Stimulated activated CD4-positive, alpha-beta T cell treated with anti-CD3 and anti-CD28 coated beads, Interleukin-15, amount 100 ng/mL, for 24 hours (primary cell): ENCODE measurements around the gene MAP1LC3C.

Experiments
- DNase-seq: peaks from one replicate; pipeline ENCODE4 v3.0.0-alpha.2; 2020

MAP1LC3C gene

DNA sequence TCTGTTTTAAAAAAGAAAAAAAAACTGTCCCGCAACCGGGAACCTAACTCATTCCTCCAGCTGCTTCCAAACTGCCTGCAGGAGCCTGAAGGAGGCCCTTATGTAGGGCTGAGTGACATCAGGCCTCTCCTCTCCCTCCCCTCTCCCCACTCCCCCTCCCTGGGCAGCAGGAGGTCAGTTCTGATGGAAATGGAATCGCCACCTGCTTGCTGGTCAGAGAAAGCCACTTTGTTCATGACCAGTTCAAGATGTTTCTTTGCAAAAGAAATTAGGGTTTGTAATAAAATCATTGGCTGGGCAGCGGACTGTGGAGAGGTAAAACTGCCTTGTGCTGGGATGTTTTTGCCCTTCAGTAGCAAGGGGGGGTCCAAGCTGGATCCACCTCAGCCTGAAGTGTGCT lies at the start of gene MAP1LC3C:
MAP1LC3C (minus strand) TSS at position 73 of the 400 bp plus-strand sequence. CDS start 90 bp downstream, outside the sequence.
- no peak for DNase-seq

- no peak for DNase-seq
Observed at GRCh38 chr1:242043165-242043564, 44.3 kb upstream of the MAP1LC3C start.

- no peak for DNase-seq
Observed at GRCh38 chr1:242034392-242034791, 35.5 kb upstream of the MAP1LC3C start.

DNA sequence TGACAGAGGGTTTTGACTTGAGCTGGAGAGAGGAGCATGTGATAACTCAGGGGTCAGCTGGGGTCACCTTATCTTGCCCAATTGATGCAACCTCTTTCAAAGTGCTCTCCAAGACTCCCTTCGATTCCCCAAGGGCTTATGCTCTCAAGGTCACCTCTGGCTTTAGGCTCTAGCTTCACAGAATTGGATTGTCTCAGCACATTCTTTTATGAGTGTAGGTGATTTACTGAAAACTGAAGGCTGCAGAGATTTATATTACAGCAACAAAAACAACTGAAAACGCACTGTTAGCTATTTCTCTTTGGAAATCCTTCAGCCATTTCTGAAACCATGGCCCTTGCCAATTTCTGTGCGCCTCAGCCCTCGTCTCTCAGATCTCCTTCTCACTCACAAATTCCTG lies 34.5 kb upstream of the MAP1LC3C start:
- DNase-seq, result no peak

DNA sequence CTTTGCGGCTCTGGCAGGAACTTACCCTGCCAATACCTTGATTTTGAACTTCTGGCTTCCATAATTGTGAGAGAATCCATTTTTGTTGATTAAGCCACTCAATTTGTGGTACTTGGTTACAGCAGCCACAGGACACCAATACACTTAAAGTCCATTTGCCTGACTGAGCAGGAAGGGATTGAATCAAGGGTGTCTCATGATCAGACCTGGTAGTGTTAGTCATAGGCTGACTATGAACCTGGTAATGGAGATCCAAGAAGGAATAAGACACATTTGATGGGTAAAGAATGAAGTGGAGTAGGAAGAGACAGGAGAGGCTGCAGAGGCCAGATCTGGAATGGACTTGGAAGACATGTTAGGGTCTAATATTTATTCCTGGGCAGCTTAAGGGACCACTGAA lies 31.2 kb upstream of the MAP1LC3C start:
- DNase-seq, result no peak

- DNase-seq, result no peak
Observed at GRCh38 chr1:242025681-242026080, 26.8 kb upstream of the MAP1LC3C start.

DNA sequence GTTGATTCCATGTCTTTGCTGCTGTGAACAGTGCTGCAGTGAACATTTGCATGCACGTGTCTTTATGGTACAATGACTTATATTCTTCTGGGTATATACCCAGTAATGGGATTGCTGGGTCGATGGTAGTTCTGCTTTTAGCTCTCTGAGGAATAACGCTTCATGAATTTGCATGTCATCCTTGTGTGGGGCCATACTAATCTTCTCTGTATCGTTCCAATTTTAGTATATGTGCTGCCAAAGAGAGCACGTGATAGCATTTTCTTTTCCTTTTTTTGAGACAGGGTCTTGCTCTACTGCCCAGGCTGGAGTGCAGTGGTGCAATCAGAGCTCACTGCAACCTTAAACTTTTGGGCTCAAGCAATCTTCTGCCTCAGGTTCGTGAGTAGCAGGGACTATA lies 24.9 kb upstream of the MAP1LC3C start:
- no peak for DNase-seq

DNA sequence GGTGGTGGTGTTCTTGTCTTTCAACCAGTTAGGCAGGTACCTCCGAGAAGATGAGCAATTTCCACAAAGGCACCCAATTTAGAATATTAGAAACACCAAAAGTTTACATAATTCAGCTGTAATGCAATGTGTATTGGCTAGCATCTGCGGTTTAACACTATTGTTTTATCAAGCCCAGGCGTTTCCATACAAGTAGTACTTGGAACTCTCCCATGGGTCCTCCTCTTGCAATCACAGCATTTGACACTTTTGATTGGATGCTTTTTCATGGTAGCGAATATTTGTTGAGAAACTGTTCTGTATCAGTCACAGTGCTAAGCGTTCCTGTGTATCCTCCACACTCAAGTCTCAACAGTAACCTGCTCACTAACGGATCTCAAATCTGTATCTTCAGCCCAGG lies 20.1 kb upstream of the MAP1LC3C start:
- DNase-seq, result no peak

DNA sequence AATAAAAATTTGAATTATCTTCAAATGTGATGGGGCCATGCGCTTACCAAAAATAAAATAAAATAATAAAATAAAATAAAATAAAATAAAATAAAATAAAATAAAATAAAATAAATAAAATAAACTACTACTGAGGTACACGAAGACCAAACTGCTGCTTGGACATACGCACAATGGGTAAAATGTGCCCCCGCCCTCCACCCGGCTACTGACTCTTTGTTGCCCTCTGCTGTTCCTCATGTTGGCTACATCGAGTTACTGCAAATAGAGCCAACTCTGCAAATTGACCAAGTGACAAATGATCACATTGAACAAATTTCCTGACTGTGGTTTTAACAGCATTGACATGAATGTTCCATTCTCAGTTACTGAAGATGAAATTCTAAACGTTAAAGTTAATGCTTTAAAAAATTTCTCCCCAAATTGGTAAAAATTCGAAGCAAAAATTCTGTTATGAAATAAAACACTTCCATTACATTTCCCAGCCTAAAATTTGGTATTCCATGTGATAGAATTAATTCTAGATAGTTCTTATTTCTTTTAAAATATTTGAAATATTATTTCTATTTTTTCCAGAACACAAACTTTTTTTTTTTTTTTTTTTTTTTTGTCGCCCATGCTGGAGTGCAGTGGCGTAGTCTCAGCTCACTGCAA lies 18.8 kb upstream of the MAP1LC3C start:
- peak; percentile 48 for DNase-seq

GRCh38 chr1:242016479-242016878 lies 17.6 kb upstream of the MAP1LC3C start:
- no peak for DNase-seq

- no peak for DNase-seq
Observed at GRCh38 chr1:242011894-242012660, 13.2 kb upstream of the MAP1LC3C start.

DNA sequence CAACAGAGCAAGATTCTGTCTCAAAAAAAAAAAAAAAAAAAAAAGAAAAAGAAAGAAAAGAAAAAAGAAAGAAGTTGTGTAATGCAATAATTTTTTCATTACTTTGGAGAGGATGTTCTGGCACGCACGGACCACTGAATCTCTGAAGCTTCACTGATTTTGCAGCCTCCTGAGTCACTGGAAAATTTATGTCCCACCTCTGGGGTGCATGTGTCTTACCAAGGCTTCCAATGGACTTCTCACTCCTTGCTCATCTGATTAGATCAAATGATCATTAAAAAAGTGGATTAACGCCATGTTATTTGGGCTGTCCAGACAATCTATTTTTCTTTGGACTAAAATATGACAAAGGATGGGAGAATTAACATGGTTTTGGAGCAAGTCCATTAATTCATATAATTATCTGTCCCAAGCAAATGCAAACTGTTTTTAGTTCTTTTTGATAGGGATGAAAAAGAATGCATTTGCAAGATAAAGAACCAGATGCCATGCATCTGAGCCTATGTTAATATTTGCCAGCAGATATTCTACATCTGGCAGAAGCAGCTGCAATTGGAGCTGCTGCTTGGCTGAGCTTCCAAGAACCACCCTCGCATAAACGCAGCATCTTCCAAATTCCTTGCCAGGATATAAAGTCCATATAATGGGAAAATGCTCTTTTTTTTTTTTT lies 10.1 kb upstream of the MAP1LC3C start:
- DNase-seq, result no peak

DNA sequence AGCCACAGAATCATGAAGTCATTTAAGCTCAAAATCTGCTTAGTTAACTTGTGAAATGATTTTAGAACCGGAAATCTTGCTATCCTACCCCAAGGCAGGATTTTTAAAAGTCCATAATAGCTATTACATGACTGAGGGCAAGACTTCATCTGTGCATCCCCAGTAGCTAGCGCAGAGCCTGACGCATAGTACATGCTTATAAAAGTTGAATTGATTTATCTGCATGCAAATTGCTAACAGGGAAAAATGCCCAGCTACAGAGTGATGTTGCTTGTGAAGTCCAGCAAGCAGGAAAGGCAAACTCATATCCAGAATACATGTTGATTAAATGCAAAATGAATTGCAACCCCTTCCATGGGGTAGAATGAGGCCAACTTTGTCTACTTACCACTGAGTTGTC lies 8.1 kb upstream of the MAP1LC3C start:
- DNase-seq, result no peak

- no peak for DNase-seq
Observed at GRCh38 chr1:242005866-242006535, 7.1 kb upstream of the MAP1LC3C start.

DNA sequence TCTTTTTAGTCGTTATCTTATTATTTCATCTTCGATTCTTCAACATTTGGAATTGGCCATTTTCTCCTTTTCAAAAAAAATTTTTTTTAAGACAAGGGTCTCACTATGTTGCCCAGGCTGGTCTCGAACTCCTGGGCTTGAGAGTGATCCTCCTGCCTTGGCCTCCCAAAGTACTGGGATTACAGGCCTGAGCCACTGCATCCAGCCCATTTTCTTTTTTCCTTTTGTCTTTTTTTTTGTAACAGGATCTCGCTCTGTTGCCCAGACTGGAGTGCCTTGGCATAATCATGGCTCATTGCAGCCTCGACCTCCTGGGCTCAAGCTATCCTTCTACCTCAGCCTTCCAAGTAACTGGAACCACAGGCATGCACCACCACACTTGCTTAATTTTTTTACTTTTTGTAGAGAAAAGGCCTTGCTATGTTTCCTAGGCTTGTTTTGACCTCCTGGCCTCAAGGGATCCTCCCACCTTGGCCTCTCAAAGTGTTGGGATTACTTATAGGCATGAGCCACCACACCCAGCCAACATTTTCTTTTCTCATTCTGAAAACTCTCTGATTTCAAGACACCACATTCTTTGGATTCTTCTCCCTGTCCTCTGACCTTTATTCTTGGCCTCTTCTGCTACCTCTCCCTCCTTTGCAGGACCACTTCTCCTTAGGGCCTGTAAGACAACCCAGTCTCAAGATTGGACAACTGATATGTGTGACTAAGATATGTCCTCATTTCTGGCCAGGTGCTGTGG lies 6.0 kb upstream of the MAP1LC3C start:
- no peak for DNase-seq

- DNase-seq, result no peak
Observed at GRCh38 chr1:242002510-242002909, 3.6 kb upstream of the MAP1LC3C start.

DNA sequence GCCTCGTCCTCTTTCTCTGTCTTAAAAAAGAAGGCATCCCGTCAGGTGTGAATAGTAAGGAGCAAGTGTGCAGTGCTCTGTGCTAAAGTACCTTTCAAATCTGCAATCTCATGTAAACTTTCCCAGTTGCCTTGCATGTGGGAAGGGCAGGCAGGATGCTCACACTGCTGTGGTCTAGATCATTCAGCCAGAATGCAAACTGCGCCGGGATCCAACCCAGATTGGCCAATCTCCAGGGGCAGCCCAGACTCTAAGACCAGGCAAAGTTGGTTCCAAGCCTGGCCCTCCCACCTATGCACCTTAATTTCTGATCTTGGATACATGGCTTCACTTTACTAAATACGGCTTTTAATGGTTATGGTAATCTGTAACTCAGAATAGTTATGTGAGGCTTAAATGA lies 3.2 kb upstream of the MAP1LC3C start:
- no peak for DNase-seq

GRCh38 chr1:242000434-242000833 lies 1.5 kb upstream of the MAP1LC3C start:
- no peak for DNase-seq

GRCh38 chr1:241998412-241998921 lies 431 bp downstream of the MAP1LC3C start:
- DNase-seq, result peak; percentile 69

DNA sequence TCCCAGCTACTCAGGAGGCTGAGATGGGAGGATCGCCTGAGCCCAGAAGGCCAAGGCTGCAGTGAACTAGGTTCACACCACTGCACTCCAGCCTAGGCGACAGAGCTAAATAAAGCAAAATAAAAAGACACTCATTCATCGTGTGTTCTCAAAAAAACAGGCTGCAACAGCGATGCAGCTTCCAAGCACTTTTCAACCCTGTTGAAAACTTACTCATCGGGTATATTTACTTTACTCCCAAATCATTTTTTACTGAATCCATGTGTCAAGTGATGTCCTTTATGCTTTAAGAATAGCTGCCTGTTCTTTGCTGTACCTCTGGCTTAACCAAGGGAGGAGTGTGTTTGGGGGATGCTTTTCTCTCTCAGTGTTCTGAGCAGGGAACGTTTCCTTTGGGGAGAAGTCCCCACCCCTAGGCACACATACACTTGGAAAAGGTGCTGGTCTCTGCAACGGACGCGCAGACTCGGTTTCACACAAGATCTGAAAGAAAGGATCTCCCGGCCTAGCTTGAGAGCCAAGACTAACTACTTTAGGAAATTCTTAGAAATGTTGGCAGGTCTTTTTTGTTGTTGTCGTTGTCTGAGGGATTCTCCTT lies 1.4 kb downstream of the MAP1LC3C start:
- DNase-seq, result no peak

DNA sequence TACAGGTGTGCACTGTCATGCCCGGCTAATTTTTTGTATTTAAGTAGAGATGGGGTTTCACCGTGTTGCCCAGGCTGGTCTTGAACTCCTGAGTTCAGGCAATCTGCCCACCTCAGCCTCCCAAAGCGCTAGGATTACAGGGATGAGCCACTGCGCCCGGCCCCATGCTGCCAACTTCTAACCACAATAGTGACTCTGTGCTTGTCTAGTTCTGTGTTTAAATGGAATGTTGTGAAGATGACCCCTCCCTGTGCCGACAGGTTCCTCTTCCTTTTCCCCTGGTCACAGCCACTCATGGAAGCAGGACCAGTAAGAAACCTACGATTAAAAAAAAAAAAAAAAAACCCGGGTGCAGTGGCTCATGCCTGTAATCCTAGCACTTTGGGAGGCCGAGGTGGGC lies 4.7 kb downstream of the MAP1LC3C start:
- DNase-seq, result no peak

DNA sequence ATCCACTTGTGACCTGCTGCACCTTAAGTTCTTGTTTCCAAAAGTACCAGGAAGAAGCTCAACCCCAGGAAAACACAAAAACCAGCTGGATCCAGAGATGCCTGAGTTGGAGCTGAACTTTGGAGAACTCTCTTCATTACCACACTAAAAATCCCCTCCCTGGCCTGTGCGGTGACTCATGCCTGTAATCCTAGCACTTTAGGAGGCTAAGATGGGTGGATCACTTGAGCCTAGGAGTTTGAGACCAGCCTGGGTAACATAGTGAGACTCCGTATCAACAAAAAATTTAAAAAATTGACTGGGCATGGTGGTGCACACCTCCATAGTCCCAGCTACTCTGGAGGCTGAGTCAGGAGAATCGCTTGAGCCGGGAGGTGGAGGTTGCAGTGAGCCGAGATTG lies 6.2 kb downstream of the MAP1LC3C start:
- no peak for DNase-seq
